Urinary bladder (tissue), 4 donors: ENCODE measurements around the gene PARN. TPM values are rescaled to one million over a fixed set of nuclear protein-coding genes. Genes with fewer than 3 reads are reported as not detected.

Source experiments
- DNase-seq: peaks from one replicate; pipeline ENCODE4 v3.0.0-alpha.2; 2015; ENCODE audit errors: extremely low spot score
- H3K27ac ChIP-seq: one replicate; pipeline ENCODE4 v1.5.1; 2013; ENCODE audit warnings: low read depth, mild to moderate bottlenecking, moderate library complexity
- H3K36me3 ChIP-seq: one replicate; pipeline ENCODE4 v1.6.1; 2013; ENCODE audit warnings: mild to moderate bottlenecking, moderate library complexity; ENCODE audit not compliant: insufficient read depth
- H3K4me1 ChIP-seq: one replicate; pipeline ENCODE4 v1.6.1; 2013; ENCODE audit warnings: mild to moderate bottlenecking, moderate library complexity; ENCODE audit not compliant: insufficient read depth
- H3K4me3 ChIP-seq: one replicate; pipeline ENCODE4 v1.5.1; 2013; ENCODE audit warnings: low read depth, low read length
- WGBS: extraction: QIAGEN DNeasy Blood & Tissue Kit; methylation state at CpG from one replicate; pipeline ENCODE4 v1.1.7; 2013; 5-methylcytosine and 5-hydroxymethylcytosine counted together
- polyA plus RNA-seq: library from polyadenylated mRNA; stranded (reverse); fragments of 200-250 nt; gene quantifications from one replicate; pipeline ENCODE4 v1.2.3, GENCODE V29; 2013
- total RNA-seq: library from RNA; depleted of rRNA; stranded (reverse); fragments of >200 nt; gene quantifications from one replicate; pipeline ENCODE4 v1.2.3, GENCODE V29; 2014
- donor health status: healthy with polysubstance abuse.
- donor health status: healthy.

The PARN gene
- total and polyA plus RNA-seq, 2 donors: 25.8 to 37.4 TPM

DNA sequence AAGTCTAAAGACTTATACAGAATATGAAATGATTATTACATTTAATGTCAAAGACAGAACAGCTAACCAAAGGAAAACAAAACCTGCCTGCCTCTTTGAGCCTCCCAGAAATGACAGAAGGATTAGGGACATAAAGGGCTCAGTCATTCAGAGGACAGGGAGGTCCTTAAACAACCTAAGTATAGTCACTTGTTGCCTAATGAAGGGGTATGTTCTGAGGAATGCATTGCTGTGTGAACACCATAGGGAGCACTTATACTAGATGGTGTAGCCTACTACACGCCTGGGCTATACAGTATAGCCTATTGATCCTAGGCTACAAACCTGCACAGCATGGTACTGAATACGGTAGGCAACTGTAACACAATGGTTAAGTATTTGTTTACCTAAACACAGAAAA, 106.4 kb downstream of the PARN start:
- Histone ChIP-seq H3K36me3 (no peaks in the 10 kb centered on the region), H3K4me1 (no peaks in the 10 kb centered on the region), H3K27ac (no peak overlapping the region), H3K4me3 (no peak overlapping the region)
- no peak for DNase-seq
- WGBS: 93% methylated on average over 2 of the region's 2 CpGs

DNA sequence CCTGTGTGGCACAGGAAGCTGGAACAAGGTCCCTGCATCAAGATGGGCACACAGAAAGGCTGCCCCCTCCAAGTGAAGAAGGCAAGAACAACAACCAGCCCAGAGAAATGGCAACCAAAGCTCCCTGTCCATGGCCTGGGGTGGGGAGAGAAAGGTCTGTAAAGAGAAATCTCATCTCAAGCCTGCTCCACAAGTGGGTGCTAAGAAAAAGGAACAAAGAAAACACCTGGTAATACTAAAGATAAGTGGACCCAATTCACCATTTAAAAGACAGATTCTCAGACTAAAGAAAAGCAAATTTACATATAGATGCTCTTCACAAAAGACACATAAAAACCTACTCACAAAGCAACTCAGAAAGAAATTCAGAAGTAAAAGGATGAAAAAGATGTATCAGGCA, 107.4 kb downstream of the PARN start:
- Histone ChIP-seq H3K27ac (no peak overlapping the region), H3K36me3 (no peaks in the 10 kb centered on the region), H3K4me1 (no peaks in the 10 kb centered on the region), H3K4me3 (no peak overlapping the region)
- DNase-seq: no peak

DNA sequence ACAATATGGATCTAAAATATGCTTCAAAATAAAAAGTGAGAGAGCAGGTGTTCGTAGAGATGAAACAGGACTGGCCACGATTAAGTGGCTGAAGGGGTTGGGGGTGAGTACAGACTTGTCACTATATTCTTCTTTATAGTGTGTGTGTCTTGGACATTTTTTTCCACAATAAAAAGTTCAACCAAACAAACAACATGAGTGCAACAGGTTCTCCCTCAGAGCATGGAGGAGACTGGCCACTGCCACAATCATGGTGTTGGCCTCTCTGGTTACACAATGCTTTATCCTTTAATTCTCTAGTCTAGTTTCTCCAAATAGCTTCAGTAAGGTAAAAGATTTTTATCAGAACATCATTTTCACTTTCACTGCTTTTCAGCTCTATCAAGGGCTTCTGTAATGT, 109.3 kb downstream of the PARN start:
- WGBS: 92% methylated on average over 2 of the region's 2 CpGs
- H3K4me1 ChIP-seq: no peaks in the 10 kb centered on the region
- no peak for DNase-seq
- no peak overlapping the region for H3K27ac ChIP-seq
- no peaks in the 10 kb centered on the region for H3K36me3 ChIP-seq
- H3K4me3 ChIP-seq: no peak overlapping the region

DNA sequence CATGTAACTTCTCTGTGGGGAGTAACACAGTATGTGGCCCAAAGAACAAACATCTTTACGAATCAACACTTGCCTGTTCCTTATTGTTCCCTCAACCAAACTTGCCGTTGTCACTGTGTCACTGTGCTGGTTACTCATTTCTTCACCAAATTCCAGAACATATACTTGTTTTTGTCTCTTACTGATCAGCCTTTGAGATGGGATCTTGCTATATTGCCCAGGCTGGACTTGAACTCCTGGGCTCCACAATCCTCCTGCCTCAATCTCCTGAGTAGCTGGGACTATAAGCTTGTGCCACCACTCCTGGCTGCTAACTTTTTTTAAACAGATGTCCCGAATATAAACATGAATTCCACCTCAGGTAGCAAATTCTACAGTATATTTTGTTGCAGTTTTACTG, 115.1 kb downstream of the PARN start:
- Histone ChIP-seq H3K4me3 (no peak overlapping the region), H3K36me3 (no peaks in the 10 kb centered on the region), H3K27ac (no peak overlapping the region), H3K4me1 (no peaks in the 10 kb centered on the region)
- DNase-seq: no peak
- 95% methylated on average over 3 of the region's 3 CpGs for WGBS

DNA sequence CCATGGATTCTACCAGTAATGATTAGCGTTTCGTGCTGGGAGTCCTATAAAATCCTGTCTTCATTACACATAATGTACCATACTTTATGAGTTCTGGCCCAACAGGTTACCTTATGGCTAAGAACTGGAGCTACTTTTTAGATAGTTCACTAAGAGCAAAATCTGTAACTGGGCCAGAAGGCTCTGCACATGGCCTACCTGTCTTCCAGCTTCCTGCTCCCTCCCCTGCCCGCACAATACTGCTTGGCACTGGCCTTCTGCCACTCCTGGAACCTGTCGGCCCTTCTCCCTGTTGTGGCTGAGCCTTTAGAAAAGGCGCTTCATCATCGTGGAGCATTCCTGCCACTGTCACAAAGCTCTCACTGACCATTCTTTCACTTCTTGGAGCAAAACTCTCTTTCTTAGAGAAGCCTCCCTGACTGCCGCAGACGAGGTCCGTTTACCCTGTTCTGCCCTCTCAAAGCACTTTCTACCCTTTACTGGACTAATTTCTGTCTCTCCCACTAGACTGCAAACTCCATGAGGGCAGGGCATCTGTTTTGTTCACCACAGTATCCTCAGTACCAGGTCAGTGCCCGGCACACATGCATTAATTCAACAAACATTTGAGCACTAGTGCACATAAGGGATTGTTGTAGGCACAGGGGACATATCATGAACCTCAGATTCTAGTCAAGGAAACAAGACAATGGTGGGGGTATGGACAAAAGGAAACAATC, 116.5 kb downstream of the PARN start:
- 94% methylated on average over 10 of the region's 10 CpGs for WGBS
- DNase-seq: no peak
- peaks cover 2% of the 10 kb centered on the region for H3K4me1 ChIP-seq
- H3K36me3 ChIP-seq: no peaks in the 10 kb centered on the region
- H3K4me3 ChIP-seq: no peak overlapping the region
- no peak overlapping the region for H3K27ac ChIP-seq

DNA sequence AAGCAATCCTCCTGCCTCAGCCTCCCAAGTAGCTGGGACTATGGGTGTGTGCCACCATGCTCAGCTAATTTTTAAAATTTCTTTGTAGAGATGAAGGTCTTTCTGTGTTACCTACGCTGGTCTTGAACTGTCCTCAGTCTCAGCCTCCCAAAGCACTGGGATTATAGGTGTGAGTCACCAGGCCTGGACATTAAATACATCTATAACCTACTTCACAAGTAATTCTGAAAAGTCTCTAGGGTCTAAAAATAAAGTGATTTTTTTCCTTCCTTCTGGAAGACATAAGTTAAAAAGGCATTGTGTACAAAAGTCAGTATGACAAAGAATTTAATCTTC, 118.3 kb downstream of the PARN start:
- DNase-seq: no peak
- no peak overlapping the region for H3K27ac ChIP-seq
- H3K4me3 ChIP-seq: no peak overlapping the region
- no peaks in the 10 kb centered on the region for H3K36me3 ChIP-seq
- 93% methylated on average over 1 of the region's 1 CpG for WGBS
- peaks cover 2% of the 10 kb centered on the region for H3K4me1 ChIP-seq

DNA sequence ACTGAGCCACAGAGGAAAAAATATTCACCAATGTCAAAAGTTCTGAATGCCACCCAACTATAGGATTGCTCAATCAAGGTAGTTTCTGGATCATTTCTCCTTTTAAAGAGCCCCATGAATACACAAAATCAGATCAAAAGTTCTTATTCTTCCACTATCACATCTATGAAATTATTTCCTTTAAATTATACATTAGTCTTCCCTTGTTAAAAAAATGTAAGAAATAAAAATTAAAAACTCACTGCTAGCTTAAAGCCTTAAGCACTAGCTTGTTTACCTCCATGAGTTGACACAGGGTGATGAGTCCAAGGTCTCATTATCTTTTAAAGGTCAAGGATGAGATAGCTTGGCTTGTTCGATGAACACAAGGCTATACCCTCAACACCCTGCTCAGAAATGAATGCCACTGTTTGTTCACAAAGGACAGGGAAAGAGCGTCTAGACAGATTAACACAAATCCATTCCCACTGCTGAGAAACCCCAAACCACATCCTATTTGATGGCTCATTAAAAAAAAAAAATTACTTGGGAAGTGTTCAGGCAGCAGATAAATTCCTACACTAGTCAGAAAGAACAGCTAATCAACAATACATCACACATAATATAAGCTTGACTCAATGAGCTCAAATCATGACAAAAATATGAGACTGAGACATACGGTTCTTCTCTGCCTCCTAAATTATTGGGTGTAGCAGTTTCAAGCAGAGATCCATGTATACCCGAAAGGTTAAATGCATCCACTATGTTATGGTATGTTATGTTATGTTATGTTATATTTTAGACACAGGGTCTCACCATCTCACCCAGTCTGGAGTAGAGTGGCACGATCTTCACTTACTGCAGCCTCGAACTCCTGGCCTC, 118.9 kb downstream of the PARN start:
- Histone ChIP-seq H3K4me3 (no peak overlapping the region), H3K27ac (no peak overlapping the region), H3K36me3 (no peaks in the 10 kb centered on the region), H3K4me1 (peaks cover 2% of the 10 kb centered on the region)
- 87% methylated on average over 6 of the region's 6 CpGs for WGBS
- no peak for DNase-seq

DNA sequence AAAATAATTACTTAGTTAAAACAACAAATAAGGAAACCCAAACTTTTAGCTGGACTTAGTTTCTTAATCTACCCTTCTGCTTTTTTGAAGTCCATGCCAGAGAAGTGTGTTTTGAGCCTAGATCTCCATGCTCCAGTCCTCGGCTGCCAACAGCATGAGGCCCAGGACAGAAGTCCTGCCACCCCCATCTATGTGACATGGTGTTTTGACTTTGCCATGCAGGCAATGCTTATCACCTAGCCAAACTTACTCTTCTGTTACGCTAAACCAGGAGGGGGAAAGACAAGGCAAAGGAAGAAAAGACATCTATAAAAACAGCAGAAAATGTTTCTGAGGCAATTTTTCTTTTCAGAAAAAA, 119.5 kb downstream of the PARN start:
- no peak for DNase-seq
- no peak overlapping the region for H3K4me3 ChIP-seq
- no peak overlapping the region for H3K27ac ChIP-seq
- H3K36me3 ChIP-seq: no peaks in the 10 kb centered on the region
- peaks cover 2% of the 10 kb centered on the region for H3K4me1 ChIP-seq
- WGBS: 88% methylated on average over 2 of the region's 2 CpGs

DNA sequence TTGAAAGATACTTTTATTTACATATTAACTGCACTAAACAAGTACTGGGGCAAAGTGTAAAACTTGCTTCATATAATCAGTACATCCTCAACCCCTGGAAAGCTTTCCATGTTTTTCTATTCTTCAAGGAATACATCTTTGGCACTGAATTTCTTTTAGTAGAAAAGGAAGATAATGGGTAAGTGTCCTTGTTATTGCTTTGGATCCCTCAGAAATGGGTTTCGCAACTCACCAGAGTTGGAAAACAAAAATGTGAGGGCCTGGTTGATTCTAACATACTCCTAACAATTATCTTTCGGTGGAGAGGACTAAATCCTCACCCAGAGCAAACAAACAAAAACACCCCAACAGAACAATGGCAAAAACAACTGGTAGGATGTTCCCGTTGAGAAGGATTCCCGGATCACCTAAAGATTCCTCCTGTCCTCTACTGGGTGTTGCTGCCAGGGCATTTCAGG, 120.4 kb downstream of the PARN start:
- no peaks in the 10 kb centered on the region for H3K36me3 ChIP-seq
- H3K4me1 ChIP-seq: peaks cover 2% of the 10 kb centered on the region
- 83% methylated on average over 4 of the region's 4 CpGs for WGBS
- no peak overlapping the region for H3K27ac ChIP-seq
- DNase-seq: no peak
- H3K4me3 ChIP-seq: no peak overlapping the region

DNA sequence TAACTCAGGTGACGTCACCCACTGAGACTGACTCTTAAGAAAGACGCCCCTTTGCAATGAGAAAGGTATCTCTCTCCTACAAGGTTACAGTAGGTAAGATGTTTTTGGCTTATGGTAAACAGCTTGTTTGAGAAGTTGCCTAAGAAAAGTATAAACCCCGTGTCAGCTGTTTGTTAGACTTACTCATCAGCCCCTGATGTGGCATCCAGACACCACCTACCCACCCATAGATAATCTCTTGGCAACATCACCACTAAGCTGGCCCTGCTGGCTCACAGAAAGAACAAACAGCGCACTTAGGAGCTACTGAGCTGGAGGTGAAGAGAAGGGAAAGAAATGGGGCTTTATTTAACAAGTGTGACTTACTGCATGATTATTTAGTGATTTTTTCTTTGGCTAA, 121.0 kb downstream of the PARN start:
- 85% methylated on average over 4 of the region's 4 CpGs for WGBS
- no peak overlapping the region for H3K27ac ChIP-seq
- DNase-seq: no peak
- peaks cover 2% of the 10 kb centered on the region for H3K4me1 ChIP-seq
- H3K4me3 ChIP-seq: no peak overlapping the region
- no peaks in the 10 kb centered on the region for H3K36me3 ChIP-seq

DNA sequence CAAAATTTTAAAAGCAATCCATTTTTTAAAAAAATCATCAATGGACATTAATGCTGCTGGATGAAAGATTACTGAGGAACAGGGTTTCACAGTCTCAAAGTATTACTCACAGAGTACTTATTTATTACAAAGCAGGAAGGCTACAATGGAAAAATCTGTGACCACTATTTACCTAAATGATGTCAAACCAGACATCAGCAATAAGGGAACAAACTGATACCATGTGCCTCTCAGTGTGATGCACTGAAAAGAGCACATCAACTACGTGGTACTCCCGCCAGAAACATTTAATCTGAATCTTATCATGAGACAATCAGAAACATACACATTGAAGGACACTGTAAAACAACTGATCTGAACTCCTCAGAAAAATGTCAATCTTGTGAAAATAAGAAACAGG, 124.2 kb downstream of the PARN start:
- H3K36me3 ChIP-seq: no peaks in the 10 kb centered on the region
- H3K4me1 ChIP-seq: peaks cover 2% of the 10 kb centered on the region
- H3K4me3 ChIP-seq: no peak overlapping the region
- WGBS: 68% methylated on average over 2 of the region's 2 CpGs
- DNase-seq: no peak
- H3K27ac ChIP-seq: no peak overlapping the region

DNA sequence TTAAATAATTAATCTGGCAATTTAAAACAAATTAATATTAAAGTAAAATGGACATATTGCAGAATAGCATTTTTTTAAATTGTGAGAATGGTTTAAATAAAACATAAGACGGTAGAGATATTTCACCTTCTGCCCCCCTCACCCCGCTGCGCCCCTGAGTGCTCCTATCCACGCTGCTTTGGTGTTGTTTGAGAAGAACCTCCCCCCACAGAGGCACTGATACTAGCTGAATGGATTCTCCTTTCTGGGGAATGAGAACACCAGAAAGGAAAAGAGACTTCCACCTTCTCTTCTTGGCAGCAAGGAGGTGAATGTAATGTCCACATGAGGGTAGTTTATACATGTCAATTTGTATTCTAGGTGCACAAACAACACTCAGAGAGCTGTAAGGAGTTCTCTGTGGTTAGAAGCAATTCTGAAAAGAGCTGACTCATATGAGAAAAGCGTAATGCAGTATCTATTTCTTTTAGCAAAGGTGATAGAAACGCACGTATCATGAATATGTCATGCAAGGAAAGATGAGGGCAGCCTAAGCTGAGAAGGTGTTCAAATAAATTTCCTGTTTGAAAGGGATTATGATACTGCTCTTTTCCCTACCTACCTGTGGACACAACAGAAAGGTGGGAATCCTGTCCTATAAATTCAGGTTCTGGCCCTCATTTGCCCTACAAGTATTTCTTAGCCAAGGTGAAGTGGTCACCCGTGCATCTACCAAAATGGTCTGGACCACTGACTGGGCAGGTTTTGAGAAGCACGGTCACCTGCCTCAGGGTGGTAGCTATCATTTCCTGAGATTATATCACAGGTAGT, 126.9 kb downstream of the PARN start:
- no peak for DNase-seq
- Histone ChIP-seq H3K27ac (no peak overlapping the region), H3K4me3 (no peak overlapping the region)

DNA sequence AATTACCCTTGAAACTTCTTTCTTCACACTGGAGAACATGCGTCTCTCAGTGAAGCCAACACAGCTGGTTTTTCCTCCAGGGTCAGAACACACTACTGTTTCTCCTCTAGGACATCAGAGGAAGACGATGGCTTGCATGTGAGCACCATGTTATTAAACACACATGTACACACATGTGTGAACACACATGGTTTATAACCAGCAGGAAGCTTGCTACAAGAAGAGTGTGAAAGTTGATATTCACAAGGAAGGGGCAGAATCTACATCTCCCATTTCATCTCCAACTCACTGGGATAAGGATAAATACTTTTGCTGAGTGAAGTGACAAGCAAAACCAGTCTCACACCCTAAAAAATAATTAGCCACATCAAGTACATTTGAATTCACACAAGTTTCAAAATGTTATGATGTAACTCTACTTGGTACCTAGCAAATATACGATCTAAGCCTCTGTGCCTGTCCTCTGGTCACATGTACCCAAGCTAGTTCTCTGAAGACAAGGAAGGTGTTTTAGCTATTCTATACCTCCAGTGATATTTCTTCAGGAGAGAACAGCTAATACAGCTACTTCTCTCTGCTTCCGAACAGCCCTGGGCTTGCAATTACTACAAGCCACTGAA, 127.7 kb downstream of the PARN start:
- no peak overlapping the region for H3K4me3 ChIP-seq
- no peak overlapping the region for H3K27ac ChIP-seq
- no peaks in the 10 kb centered on the region for H3K36me3 ChIP-seq
- H3K4me1 ChIP-seq: no peaks in the 10 kb centered on the region
- 78% methylated on average over 4 of the region's 4 CpGs for WGBS
- no peak for DNase-seq

More for the DNA sequence above, 126.9 kb downstream of the PARN start:
- no peaks in the 10 kb centered on the region for H3K4me1 ChIP-seq
- WGBS: 94% methylated on average over 9 of the region's 9 CpGs
- no peaks in the 10 kb centered on the region for H3K36me3 ChIP-seq
